ENCODE measurements around the gene CALHM4.

DNA sequence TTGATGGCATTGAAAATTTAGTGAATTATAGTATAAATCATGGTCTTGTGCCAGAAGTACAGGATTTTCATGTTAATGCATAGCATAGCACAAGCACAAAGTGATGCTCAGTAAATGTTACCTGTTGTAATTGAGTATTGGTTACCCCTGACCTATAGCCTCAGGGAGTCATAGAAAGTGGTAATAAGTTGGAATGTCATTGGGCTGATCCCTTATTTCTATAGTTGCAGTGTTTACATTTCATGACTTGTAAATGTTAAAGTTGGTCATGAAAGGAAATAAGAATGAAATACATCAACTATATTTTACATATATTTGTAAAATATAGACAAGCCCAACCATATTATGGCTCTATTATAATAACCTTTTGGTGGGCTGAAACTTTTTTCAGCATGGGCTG lies 24.8 kb downstream of the CALHM4 start:
- no peak for TF ChIP-seq GATA3 (IDR thresholded peaks at IDR 0.05; ENCODE audit: low read depth, low read length)
- TF ChIP-seq GATA2 (IDR thresholded peaks at IDR 0.05; ENCODE audit: low read depth, low read length): no peak
